Stimulated activated CD8-positive, alpha-beta memory T cell treated with anti-CD3 and anti-CD28 coated beads, Interleukin-4, amount 100 ng/mL, for 48 hours (primary cell): ENCODE measurements around the gene COQ8B.

Experiments
- DNase-seq: peaks from one replicate; pipeline ENCODE4 v3.0.0-alpha.2; 2020

The COQ8B gene

DNA sequence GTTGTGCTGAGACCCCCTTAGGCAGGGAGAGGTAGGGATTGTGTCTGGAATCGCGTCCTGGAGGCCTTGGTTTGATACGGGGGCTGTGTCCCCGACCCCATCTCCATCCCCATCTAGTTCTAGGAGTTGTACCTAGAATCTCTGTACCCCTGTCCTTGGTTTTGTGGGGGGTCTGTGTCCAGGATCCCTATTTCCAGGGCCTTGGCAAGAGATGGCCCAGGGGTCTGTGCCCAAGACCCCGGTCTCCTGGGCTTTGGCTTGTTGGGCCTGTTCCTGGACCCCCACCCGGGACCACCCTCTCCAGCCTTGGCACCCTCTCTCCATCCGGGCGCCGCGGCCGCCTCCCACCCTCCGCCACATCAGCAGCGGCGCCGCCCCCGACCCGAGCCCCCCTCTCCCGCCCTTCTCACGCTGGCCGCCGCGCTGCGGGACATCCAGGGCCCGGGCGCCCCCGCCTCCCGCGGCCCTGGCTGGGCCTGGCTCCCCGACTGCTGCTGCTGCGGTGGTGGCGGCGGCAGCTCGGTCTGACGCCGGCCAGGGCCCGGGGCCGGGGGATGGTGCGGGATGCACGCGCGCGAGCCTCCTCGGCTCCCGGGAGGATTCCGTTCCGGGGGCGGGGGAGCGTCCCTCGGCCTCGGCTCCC lies 26.5 kb downstream of the COQ8B start, which contains the start of gene NUMBL:
NUMBL (minus strand) TSS at position 602 of the 643 bp plus-strand sequence; CDS start at position 434, 168 bp downstream.
- DNase-seq, result no peak

DNA sequence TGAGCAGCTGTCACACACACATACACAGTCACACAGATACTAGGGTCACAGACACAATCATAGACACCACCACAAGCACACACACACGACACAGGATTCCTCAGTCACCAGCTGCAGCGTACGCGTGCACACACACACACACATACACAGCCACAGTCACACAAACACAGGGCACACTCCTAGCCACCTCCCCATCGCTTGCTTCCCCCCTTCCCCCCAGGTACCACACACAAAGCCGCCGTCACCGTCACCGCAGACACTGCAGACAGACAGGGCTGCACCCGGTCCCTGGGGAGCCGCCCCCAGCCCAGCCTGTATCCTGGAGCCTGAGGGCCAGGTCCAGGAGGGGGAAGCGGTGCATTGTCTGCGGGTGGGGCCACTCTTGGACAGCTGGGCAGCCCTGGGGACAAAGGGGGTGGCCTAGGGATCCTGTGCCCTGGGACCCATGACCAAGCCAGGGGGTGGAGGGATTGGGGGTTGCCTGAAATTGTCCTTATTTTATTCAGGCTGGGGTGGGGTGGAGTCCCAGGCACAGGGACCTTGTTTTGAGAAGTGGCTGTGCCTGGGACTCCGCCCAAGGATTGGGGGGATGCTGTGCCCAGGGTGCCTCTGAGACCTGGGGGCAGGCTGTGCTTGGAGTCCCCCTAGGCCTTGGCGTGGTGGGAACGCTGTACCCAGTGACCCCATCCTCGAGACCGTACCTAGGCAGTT lies 27.2 kb downstream of the COQ8B start:
- peak; percentile 42 for DNase-seq

DNA sequence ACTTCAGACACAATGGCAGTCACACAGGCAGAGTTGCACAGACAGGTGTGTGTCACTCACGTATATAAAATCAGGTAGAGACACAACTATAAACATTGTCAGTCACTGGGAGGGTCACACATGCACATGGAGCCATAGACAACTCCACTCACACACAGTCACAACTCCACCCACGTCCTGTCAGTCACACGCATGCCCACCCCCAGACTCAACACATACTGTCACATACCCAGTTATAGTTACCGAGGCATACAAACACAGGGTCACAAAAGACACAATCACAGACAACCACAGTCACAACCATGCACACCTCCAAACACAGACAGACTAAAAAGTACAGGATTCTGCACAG lies 27.7 kb downstream of the COQ8B start:
- no peak for DNase-seq

DNA sequence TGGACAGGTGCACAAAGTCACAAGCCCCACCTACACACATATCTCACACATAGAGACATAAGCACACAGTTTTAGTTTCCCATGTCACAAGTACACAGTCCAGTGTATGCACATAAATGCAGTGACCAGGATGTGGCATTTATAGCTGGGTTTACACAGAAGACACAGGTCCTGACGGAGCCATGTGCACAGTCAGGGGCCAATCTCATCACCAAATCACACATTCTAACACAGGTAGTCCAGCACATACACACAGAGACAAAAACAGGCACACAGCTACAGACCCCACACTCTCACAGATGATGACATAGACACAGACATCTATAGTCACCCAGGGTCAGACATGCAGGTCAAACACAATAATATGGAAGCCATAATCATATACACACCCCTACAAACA lies 28.4 kb downstream of the COQ8B start:
- no peak for DNase-seq

DNA sequence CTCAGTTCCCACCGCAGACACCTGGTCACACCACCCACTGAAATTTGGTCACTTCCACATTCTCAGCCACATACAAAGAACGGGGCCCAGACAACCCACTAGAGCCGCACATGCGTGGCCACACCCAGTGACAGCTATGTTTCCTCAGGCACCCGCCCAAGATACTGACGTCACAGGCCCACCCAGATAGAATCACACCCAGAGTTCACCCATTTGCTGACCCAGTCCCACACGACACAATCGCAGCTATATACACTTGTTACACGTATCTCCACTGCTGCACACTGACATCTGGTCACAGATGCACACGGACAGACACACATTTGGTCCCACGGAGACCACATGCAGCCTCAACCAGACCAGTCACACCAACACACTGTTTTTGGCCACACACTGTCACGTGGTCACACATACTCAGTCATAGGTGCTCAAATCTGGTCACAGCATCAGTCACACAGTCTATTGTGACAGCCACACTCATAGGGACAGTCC lies 29.1 kb downstream of the COQ8B start:
- DNase-seq, result no peak

DNA sequence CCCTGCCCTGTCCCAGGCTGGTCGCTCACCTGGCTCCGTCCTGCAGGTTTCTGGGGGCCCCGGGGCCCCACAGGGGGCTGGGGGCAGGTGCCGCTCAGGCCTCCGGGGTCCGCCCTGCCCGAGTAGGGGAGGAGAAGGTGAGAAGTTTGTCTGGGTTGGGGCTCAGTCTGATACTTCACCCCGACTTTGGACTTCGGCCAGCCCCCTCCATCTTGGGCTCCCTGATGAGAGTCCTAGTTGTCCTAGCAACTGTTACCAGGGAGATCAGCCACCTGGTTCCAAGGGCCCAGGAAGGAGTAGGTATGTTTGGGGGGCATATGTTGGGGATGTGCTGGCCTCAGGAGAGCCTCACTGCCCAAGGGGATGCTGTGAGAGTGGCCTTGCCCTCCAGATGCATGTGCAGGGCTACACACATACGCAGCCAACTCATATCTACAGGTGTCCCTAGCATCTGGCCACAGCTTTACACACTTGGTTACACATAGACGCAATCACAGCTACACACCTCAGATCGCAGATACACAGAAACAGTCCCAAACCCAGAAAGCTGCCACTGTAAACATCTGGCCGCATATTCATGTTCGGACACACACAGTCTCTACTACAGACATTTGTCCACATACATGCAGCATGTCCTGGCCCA lies 29.7 kb downstream of the COQ8B start:
- no peak for DNase-seq

DNA sequence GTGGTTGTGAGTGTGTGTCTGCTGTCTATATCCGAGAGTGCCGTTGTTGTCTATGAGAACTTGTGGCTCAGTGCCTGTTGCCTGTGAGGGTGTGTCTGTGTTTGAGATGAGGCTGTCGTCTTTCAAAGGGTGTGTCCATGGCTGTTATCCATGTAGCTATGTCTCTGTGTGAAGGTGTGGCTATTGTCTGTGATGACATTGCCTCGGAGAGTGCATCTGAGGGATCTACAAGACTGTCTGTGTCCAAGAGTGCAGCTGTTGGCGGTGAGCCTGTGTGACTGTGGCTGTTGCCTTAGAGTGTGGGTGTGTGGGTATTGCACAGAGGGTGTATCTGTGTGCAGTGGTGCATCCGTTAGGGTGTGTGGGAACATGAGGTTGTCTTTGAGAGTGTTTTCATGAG lies 31.1 kb downstream of the COQ8B start:
- DNase-seq, result no peak

DNA sequence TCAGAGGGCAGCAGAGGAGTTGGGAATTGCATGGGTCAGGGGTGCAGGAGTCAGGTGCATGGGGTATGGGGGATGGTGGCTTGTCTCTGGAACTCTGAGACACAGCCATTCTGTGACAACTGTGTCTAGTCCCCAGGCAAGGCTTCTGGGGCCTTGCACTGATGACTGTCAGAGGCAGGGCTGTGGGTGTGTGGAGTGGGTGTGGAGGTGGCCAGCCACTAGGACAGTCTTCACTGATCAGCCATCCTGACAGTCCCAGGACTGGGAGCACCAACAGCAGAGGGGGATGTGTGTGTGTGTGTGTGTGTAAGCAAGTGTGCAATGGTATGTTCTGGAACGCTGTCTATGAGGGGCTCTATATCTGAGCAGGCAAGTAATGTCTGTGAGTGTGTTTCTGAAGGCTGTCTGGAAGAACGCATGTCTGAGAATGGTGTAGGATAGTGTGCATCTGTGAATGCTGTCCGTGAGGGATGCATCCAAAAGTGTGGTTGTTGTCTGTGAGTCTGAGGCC lies 31.6 kb downstream of the COQ8B start:
- DNase-seq, result no peak

DNA sequence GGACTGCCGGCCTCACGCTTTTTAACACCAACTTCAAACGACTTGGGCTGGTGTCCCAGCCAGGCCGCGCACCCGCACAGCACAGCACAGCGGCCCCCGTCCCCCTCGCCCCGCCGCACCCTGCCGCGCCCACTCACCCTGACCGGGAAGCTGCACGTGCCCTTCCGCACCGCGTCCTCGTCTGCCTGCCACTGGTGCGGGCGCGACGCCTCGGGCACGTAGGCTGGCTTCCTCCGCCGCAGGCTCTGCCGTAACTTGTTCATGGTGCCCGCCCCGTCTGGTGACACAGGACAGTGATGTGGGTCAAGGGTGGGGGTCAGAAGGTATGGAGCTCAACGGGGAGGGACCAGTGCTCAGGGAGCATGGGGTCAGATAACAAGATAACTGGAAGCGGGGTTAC lies 32.4 kb downstream of the COQ8B start:
- no peak for DNase-seq

DNA sequence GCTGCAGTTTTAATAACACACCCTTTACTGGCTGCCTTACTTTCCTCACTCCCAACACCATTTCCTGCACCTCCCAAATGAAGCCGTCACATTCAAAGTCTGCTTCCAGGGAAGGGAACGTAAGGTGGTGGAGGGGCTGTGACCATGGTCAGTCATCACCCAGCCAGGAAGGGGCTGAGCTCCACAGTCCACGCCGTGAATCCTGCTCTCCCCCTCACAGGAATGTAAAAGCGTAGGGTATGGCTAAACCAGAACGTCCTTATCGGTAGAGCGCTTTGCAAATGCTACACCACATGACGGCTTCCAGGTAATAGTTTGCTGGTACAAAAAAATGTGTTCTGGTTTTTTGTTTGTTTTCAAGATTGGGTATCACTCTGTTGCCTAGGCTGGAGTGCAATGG lies 33.2 kb downstream of the COQ8B start:
- no peak for DNase-seq

DNA sequence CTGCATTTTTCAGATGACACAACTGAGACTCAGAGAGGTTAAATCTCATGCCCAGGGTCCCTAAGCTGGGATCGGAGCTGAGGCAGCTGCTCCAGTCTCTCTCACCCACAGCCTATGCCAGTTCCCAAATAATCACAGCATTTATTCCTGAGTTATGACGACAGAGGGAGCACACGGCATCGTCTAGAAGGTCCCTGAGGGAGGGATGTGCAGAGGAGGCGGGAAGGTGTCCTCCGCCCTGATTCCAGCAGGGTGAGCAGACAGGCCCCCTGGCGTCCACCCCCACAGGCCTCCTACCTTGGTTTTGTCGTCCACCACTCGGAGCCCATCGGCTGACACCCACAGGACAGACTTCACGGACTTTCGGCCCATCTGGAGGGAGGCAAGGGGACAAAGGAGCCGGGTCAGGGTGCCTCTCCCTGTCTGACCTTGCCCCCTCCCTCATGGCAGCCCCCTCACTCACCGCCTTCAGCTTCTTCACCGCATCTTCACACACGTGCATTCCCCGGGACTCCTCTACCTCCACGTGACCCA lies 34.2 kb downstream of the COQ8B start:
- DNase-seq, result no peak

DNA sequence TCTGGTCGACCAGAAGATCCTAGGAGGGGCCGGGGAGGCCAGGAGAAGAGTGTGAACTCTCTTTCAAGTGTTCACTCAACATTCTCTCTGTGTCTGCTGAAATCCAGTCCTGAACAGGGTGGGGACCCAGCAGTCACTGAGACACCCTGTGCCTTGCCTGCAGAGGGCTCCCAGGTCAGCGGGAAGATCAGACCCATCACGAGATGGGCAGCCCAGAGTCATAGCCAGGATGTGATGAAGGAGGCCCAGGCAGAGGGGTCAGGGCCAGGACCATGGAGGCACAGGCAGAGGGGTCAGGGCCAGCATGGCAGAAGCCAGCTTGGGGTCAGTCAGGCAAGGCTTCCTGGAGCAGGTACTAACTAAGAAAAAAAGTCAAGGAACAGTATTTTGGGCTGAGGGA lies 35.6 kb downstream of the COQ8B start:
- DNase-seq, result no peak

DNA sequence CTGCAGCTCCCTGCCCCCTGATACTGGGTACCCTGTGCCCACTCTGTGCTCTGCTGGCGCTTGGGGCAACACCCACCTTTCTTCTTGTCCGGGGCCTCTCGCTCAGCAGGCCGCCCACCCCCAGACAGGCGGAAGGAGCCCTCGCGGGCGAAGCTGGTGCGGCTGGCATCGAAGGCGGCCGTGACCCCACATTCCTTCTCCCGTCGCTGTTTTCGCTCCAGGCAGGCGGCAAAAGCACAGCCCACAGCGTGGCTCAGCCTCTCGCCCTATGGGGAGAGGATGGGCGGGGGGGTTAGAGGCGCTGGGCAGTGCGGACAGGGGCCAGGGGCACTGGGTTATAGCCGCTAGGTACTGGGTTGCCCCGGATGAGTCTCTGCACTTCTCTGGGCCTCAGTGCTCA lies 39.5 kb downstream of the COQ8B start:
- no peak for DNase-seq

DNA sequence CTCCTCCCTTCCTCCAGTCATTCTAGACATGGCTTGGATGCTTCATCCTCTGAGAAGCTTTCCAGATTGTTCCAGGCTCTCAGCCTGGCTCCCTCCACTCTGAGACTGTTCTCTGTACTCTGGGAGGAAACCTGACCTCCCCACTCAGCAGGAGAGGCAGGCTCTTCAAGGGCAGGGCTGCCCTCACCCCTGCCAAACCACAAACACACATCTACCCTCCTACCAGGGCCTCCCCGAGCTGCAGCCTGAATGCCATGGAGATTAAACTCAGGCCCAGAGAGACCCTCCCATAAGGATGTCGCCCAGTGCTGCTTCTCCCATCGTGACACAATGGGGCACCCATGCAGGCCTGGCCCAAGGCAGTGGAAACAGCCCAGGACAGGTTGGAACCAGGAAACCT lies 42.4 kb downstream of the COQ8B start:
- DNase-seq, result no peak

DNA sequence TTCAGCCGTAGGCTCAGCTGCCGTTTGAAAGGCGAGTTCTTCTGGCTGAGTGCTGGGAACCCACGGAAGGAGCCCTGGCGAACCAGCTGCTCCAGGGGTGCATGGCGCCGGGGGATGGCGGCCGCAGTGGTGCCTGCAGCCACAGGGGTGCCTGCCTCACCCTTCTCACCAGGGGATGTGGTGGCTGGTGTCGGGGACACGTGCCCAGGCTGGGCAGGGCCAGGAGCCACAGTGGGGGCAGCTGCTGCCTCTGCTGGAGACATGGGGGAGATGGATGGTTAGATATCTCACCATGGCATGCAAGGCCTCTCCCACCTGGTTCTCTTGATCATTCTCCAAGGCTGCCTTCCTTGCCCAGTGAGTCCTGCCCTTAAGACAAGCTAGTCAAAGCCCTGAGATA lies 43.3 kb downstream of the COQ8B start:
- DNase-seq, result no peak

DNA sequence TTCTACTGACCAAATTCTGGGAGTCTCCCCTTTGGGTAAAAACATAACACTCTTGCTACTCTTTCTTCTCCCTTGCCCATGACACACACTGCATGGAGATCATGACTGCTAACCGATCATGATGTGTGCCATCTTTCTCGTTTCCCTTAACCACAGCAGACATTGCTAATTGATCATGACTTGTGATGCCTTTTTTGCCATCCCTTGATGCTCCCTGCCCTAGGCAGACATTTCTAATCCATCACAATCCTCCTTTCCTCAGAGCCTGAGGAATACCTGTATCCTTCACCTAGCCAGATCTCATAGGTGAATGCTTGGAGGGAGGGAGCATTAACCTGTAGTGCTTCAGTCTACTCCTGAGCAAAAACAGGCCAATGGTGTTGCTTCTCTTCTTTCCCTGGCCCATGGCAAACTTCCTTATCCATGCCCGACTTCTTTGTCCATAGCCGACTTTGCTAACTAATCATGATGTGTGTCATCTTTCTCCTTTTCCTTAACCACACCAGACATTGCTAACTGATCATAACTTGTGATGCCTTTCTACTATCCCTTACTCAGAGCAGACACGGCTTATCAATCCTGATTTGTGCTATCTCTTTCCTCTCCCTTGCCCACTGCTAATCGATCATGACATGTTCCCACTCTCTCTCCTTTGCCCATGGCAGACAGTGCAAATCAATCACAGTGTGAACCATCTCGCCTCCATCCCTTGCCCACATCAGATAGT lies 44.0 kb downstream of the COQ8B start:
- no peak for DNase-seq

DNA sequence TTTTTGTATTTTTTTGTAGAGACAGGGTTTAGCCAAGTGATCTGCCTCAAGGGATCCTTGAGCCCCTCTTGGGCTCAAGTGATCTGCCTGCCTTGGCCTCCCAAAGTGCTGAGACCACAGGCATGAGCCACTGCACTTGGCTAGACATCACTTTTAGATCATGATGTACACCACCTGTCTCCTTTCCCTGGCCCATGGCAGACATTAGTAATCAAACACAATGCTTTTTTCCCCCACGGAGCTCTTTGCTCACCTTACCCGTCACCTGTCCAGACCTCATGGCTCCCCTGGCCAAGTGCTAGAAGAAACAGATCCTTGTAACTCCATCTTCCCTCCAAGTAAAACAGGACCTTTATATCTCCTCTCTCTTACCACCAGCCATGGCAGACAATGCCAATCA lies 44.6 kb downstream of the COQ8B start:
- no peak for DNase-seq

DNA sequence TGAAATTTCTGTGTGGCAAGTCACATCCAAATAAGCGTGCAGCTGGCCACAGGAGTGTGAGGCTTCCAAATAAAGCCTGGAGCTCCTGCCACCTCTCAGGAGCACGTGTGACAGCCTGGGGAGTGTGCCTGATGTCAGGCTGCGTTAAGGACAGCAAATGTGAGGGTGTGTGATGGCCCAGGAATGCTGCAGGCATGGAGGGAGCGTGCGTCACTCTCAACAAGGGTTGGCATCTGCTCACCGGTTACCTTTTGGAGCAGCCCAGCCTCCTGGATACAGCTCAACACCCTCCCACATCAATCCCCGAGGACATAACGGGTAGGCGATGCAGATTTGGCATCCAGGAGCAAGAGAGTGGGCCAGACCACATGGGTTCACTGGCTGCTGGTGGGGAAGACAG lies 45.3 kb downstream of the COQ8B start:
- DNase-seq, result no peak

DNA sequence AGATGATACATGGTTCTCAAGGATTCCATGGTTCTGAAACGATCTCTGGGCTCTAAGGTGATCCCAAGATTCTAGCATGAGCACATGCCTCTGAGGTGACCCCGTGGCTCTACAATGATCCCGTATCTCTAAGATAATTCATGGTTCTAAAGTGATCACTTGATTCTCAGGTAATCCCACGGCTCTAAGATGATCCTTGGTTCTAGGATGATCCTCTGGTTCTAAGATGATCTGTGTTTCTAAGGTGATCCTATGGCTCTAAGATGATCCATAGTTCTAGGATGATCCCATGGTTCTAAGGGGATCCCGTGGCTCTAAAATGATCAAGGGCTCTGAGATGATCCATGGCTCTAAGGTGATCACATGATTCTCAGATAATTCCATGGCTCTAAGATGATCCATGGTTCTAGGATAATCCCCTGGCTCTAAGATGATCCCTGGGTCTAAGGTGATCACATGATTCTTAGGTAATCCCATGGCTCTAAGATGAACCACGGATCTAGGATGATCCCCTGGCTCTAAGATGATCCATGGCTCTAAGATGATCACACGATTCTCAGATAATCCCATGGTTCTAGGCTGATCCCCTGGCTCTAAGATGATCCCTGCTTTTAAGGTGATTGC lies 47.6 kb downstream of the COQ8B start:
- DNase-seq, result no peak

DNA sequence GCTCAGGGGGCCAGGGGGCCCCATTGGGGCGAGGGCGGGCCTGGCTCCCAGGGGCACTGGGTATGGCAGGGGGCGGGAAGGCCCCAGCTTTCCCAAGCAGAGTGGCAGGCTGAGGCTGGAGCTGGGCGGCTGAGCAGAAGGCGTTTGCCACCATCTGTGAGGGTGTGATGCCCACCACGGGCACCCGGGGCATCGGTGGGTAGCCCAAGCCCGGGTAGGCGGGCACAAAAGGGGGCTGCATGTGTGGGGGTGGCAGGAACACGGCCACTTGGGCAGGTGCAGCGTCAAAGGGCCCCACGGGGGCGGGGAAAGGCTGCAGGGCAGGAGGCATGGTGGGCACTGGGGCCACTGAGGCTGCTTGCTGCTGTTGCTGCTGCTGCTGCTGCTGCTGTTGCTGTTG lies 49.1 kb downstream of the COQ8B start:
- no peak for DNase-seq

DNA sequence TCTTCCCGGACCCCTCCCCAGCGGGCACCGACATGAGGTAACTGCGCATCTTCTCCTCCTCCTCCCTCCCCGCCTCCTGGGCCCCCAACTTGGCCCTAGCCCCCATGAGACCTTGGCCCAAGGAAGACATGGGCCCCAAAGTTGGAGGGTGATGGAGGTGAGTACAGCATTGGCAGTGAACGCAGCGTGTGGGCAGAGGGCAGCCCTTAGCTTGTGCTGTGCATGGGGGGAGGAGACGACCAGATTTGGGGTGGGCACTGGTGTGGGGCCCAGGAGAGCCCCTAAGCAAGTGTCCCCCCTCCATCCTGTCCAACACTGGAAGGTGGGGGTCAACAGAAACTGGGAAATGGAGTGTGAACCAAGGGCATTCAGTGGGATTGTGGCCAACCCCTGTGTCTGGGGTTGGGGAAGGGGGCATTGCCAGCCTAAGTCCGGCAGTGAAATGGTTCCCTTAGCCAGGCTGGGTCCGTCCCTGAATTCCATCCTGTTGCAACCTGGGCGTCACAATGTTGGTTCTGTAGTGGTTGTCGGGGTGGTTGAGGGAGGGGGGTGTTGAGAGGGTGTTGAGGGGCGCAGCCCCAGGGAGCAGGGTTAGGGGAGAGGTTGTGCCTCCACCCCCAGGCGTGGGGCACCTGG lies 49.8 kb downstream of the COQ8B start:
- no peak for DNase-seq
